Measurements from ENCODE around the gene PC.
"Not testable (repeated sequence)": the region's sequence is repeated elsewhere in the genome, so short reads cannot be mapped to it uniquely, and the experiment has no call there.

The PC gene

DNA sequence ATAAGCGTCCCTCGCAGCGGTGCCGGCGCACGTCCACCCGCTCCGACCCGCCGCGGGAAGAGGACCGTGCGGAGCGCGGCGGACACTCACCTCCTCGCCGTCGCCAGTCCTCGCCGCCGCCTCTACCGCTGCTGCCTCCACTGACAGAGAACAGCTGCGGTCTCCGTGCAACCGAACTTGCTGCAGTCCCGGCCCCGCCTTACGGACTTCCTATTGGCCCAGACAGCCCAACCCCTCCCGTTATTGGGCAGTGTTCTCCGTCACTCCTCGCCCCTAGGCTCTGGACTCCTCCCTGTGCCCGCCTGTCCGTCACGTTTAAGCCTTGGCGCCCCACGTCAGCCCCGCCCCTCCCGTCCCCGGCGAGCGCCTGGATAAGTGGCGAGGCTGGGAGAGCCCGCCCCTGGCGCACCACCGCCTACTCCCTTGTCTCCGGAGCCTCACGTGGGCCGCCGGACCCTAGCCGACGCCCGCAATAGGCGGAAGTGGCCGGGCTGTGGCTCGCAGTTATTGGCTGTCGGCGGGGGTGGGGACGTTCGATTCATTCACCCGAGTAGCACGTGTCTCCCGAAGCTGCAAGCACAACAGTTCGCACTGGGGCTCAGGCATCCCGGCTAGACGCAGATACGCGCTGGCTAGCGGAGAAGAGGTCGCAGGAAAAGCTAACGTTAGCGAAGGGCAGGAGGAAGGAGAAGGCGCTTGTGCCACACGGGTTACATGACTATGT is at the start of gene PC:
Gene PC, minus strand, starts transcription at position 152 of the 724 bp plus-strand sequence. CDS start 86,224 bp downstream, outside the sequence.
- DNase-seq (ENCODE audit: low read depth in 2 of 2), result peak; percentile 89 to 94

- no peak for DNase-seq (ENCODE audit: low read depth in 2 of 2)
These were observed 48.9 kb upstream of the PC start for GRCh38 chr11:67007126-67007525.

GRCh38 chr11:67006029-67006884 is 48.1 kb upstream of the PC start:
- DNase-seq (ENCODE audit: low read depth in 2 of 2), result no peak

DNA sequence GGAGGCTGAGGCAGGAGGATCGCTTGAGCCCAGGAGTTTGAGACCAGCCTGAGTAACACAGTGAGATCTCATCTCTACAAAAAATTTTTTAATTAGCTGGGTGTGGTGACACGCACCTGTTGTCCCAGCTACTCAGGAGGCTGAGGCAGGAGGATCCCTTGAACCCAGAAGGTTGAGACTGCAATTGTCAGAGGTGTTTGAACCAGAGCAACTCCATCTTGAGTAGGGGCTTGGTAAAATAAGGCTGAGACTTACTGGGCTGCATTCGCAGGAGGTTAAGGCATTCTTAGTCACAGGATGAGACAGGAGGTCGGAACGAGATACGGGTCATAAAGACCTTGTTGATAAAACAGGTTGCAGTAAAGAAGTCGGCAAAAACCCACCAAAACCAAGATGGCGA is 47.0 kb upstream of the PC start:
- not testable (repeated sequence) for DNase-seq (ENCODE audit: low read depth in 2 of 2)

DNA sequence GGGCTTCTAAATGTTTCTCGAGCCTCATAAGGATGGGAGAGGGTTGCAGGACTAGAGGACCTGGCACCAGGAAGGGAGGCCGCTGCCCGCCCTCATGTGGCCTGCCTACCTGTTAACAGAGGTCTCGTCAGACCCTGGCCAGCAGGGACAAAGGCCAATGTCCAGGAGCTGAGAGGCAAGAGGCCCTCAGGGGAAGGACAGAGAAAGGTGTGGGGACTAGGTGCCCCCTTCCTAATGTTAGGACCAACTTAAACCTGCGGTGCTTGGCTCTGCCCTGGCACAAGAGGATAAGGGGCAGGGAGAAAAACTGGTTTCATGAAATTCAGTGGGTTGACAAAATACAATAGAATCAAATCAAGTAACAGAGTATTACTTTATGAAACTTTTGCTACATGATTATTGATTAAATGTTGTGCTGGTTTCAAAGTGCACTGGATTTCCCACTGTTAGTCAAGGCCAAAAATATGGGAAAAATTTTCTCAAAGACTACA is 44.8 kb upstream of the PC start:
- no peak for DNase-seq (ENCODE audit: low read depth in 2 of 2)

DNA sequence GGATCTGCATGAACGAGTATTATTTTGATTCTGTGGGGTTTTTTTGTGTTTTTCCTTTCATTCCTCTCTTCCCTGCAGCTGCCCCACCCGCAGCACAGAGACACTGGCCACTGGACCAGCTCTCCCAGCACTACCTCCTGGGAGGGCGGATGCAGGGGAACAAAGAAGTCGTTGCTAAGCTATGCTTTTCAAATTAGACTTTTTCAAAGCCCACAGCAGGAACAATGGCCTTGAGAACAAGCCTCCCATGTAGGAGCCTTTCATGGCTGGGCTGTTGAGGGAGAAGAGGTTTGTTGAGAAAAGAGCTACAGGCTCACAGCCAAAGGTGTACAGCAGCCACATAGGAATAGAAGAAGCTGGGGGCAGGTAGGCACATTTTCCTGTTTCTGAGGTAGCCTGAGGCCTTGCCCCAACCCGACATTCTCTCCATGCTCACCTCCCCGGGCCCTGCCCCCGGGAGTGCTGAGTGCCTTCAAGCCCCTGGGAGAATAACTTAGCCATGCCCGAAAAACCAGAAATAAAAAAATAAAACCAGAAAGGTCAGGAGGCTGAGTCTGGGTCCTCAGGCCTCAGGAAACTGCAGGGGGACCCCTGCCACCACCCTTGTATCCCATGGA is 44.2 kb upstream of the PC start:
- DNase-seq (ENCODE audit: low read depth in 2 of 2), result no peak

- DNase-seq (ENCODE audit: low read depth in 2 of 2), result no peak
These were observed 43.1 kb upstream of the PC start for GRCh38 chr11:67001332-67001731.

- no peak for DNase-seq (ENCODE audit: low read depth in 2 of 2)
These were observed 41.4 kb upstream of the PC start for GRCh38 chr11:66999555-66999954.

DNA sequence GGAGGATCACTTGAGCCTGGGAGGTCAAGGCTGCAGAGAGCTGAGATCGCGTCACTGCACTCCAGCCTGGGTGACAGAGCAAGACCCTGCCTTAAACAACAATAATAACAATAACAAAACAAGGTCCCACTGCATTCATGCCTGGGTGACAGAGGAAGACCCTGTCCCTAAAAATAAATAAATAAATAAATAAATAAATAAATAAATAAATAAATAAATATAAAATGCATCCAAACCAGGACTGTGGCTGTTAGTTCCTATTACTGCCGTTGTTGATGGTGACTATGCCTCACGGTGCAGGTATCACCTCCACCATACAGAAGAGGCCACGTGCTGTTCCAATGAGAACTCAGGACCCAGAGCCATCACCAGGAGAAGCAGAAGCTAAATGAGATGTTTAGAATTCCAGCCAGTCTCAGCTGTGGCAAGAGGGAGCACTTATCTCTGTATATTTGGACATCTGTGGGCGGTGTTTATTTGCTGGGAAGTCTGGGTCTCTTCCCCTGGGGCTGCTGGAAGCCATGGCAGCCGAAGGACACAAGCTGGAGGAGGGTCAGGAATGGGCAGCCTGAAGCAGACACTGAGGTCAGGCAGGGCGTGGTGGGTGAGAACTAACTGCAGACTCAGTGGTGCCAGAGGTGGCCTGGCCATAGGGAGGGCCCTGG is 38.6 kb upstream of the PC start:
- no peak for DNase-seq (ENCODE audit: low read depth in 2 of 2)

- DNase-seq (ENCODE audit: low read depth in 2 of 2), result no peak
These were observed 33.9 kb upstream of the PC start for GRCh38 chr11:66992041-66992440.

- DNase-seq (ENCODE audit: low read depth in 2 of 2), result not testable (repeated sequence)
These were observed 31.2 kb upstream of the PC start for GRCh38 chr11:66989360-66989759.

DNA sequence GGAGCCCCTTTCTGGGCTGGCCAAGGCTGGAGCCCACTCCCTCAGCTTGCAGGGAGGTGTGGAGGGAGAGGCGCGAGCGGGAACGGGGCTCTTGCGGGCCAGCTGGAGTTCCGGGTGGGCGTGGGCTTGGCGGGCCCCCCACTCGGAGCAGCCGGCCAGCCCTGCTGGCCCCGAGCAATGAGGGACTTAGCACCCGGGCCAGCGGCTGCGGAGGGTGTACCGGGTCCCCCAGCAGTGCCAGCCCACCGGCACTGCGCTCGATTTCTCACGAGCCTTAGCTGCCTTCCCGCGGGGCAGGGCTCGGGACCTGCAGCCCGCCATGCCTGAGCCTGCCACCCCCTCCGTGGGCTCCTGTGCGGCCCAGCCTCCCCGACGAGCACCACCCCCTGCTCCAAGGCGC is 30.6 kb upstream of the PC start:
- not testable (repeated sequence) for DNase-seq (ENCODE audit: low read depth in 2 of 2)

- no peak for DNase-seq (ENCODE audit: low read depth in 2 of 2)
These were observed 29.9 kb upstream of the PC start for GRCh38 chr11:66987924-66988637.

DNA sequence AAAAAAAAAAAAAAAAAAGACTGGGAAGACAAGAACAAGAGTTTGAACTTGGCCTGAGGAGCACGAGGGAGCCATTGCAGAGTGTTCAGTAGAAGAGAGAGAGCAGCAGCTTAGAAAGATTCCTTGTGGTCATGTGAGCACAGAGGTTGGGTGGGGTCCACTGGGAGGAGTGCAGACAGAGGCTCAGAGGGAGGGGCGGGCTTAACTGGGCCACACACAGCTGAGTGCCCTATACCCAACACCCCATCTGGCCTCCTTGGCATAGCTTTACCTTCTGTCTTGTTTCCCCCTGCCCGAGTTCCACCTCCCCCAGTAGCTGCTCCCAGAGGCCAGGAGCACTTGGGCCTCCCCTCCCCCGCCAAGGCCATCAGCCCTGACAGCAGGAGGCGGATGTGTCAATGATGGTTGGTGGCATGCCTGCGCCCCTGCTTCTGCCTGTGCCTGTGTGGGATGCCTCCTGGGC is 29.0 kb upstream of the PC start:
- no peak for DNase-seq (ENCODE audit: low read depth in 2 of 2)

- no peak for DNase-seq (ENCODE audit: low read depth in 2 of 2)
These were observed 28.0 kb upstream of the PC start for GRCh38 chr11:66986178-66986545.

- no peak for DNase-seq (ENCODE audit: low read depth in 2 of 2)
These were observed 27.5 kb upstream of the PC start for GRCh38 chr11:66985508-66986177.

DNA sequence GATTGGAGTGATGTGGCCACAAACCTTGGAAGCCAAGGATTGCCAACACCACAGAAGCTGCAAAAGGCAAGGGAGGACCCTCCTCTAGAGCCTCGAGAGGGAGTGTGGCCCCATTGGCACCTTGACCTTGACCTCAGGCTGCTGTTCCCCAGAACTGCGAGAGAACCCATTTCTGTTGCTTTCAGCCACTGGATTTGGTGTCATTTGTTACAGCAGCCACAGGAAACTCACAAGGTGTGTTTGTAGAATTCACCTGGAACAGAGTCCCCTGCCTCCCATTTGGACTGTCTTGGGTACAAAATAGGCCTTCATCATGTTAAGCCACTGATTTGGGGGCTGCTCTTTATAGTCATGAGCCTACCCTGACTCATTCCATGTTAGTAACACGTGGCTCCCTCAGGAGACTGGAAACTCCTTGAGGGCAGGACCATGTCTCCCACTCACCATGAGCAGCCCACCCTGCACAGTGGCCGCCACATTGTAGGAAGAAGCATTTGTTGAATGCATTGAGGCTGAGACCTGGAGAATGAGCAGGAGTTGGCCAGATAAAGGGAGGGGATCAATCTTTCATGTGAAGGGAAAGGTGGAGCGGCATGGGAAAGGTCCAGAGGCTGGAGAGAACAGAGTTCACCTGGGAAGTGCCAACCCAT is 25.2 kb upstream of the PC start:
- DNase-seq (ENCODE audit: low read depth in 2 of 2), result no peak

DNA sequence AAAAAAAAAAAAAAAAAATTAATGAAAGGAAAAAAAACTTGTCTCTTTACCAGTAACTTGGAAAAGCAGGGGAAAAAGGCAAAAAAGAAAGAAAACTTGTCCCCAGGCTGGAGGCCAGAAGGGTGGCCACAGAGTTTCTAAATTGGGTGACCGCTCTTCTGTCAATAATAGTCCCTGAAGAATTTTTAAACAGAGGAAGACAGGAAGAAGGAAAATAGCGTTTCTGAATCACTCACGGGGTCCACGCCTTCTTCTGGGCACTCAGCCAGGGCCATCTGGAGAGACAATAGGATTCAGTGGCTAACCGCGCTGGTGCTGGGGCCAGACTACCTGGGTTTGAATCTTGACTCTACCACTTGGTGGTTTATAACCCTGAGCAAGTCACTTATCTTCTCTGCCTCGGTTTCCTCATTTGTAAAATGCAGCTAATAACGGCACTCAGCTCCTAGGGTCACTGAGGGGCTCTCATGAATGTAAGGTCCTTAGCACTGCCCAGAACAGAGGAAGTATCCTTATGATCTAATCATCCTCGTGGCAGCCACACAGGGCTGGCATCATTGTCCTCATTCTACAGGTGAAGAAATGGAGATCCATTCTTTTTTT is 23.9 kb upstream of the PC start:
- no peak for DNase-seq (ENCODE audit: low read depth in 2 of 2)

- no peak for DNase-seq (ENCODE audit: low read depth in 2 of 2)
These were observed 21.3 kb upstream of the PC start for GRCh38 chr11:66979336-66979980.

All from stimulated activated CD8-positive, alpha-beta memory T cell treated with anti-CD3 and anti-CD28 coated beads, Interleukin-2, amount 100 ng/mL, for 1 hour (primary cell).